PC-9 (cell line): ENCODE data around the gene C7orf57. TPM values are rescaled to one million over a fixed set of nuclear protein-coding genes. Genes with fewer than 3 reads are reported as not detected.

Source experiments
- BruUV-seq: library from RNA; stranded (reverse); fragments of 400-500 nt; replicated peaks from 2 replicates; lab custom pipeline; 2021; lab: Mats Ljungman, UMichigan
- CTCF ChIA-PET: fragments of 300-600 bp; sonication (Branson Sonifier 250); formaldehyde crosslinking; loops from one replicate; lab custom pipeline; 2022; ENCODE audit warnings: antibody characterized with exemption; lab: Charles Lee
- POLR2A ChIA-PET: fragments of 300-600 bp; sonication (Branson Sonifier 250); formaldehyde crosslinking; loops from one replicate; lab custom pipeline; 2022; ENCODE audit warnings: antibody characterized with exemption; ENCODE audit not compliant: unreplicated experiment; lab: Charles Lee
- DNase-seq, 2 experiments: peaks; one replicate each; pipeline versions ENCODE4 v3.0.0 to v3.0.0-alpha.2; 2015 to 2022; ENCODE audit warnings: mixed read lengths in 1 of 2
- H2AFZ ChIP-seq: fragments of 200-600 bp; sonication (generic); 2 replicates; pipeline ENCODE4 v1.8.1; 2017; ENCODE audit warnings: antibody characterized with exemption
- H3F3A ChIP-seq: fragments of 200-600 bp; sonication (generic); 2 replicates; pipeline ENCODE4 v1.8.1; 2017; ENCODE audit warnings: antibody characterized with exemption, mild to moderate bottlenecking, low read depth; ENCODE audit not compliant: insufficient read depth
- H3K27ac ChIP-seq: fragments of 200-600 bp; sonication (generic); 2 replicates; pipeline ENCODE4 v1.6.1; 2016; ENCODE audit warnings: mixed run types
- H3K27me3 ChIP-seq: fragments of 200-600 bp; sonication (generic); 2 replicates; pipeline ENCODE4 v1.6.1; 2016; ENCODE audit warnings: low read depth, mixed run types; ENCODE audit not compliant: insufficient read depth
- H3K36me3 ChIP-seq: fragments of 200-600 bp; sonication (generic); 2 replicates; pipeline ENCODE4 v1.6.1; 2016; ENCODE audit warnings: low read depth, mixed run types
- H3K4me1 ChIP-seq: fragments of 200-600 bp; sonication (generic); replicated peaks from 2 replicates; pipeline ENCODE4 v1.6.1; 2016; ENCODE audit warnings: mixed run types; ENCODE audit not compliant: insufficient read depth
- H3K4me2 ChIP-seq: fragments of 200-600 bp; sonication (generic); 2 replicates; pipeline ENCODE4 v1.6.1; 2017; ENCODE audit warnings: mixed run types
- H3K4me3 ChIP-seq: fragments of 200-600 bp; sonication (generic); 2 replicates; pipeline ENCODE4 v1.6.1; 2016; ENCODE audit warnings: mixed run types
- H3K79me2 ChIP-seq: fragments of 200-600 bp; sonication (generic); 2 replicates; pipeline ENCODE4 v1.6.1; 2017; ENCODE audit warnings: low read depth, mixed run types
- H3K9me2 ChIP-seq: fragments of 200-600 bp; sonication (generic); 2 replicates; pipeline ENCODE4 v1.8.1; 2017; ENCODE audit warnings: mild to moderate bottlenecking; ENCODE audit not compliant: insufficient read depth
- H3K9me3 ChIP-seq: fragments of 200-600 bp; sonication (generic); 2 replicates; pipeline ENCODE4 v1.8.1; 2016; ENCODE audit warnings: low read depth; ENCODE audit not compliant: insufficient read depth
- H4K20me1 ChIP-seq: fragments of 200-600 bp; sonication (generic); 2 replicates; pipeline ENCODE4 v1.8.1; 2017; ENCODE audit not compliant: insufficient read depth
- EZH2 ChIP-seq: fragments of 200-600 bp; sonication (generic); IDR thresholded peaks from 2 replicates; pipeline ENCODE4 v1.8.0; 2017; ENCODE audit warnings: antibody characterized with exemption, low read depth
- intact Hi-C: fragments of 100-400 bp; cut with micrococcal nuclease; formaldehyde crosslinking; loops from one replicate; pipeline ENCODE4 v1.10.0; 2022; ENCODE audit not compliant: unreplicated experiment
- total RNA-seq: library from RNA; stranded (reverse); gene quantifications from 2 replicates; pipeline ENCODE4 v1.2.3, GENCODE V29; 2021
- TF ChIP-seq, protein P1 (sequence below): fragments of 200-600 bp; sonication (generic); conservative IDR thresholded peaks from 2 replicates; pipeline ENCODE4 v1.6.1; 2017; ENCODE audit warnings: mixed run types, antibody characterized with exemption, mild to moderate bottlenecking, moderate library complexity

C7orf57 gene
- total RNA-seq, 1 experiment from 2014 or later = 2.5 TPM

- no TSS peak for BruUV-seq
- intact Hi-C loops = no loop called here
- no peaks in the 10 kb centered on the region for H3F3A ChIP-seq
- H2AFZ ChIP-seq = no peak overlapping the region
- no peaks in the 10 kb centered on the region for H3K27me3 ChIP-seq
- POLR2A ChIA-PET = no interaction called here
- H3K4me2 ChIP-seq = no peak overlapping the region
- H4K20me1 ChIP-seq = no peaks in the 10 kb centered on the region
- H3K79me2 ChIP-seq = no peaks in the 10 kb centered on the region
- H3K9me3 ChIP-seq = peaks cover 12% of the 10 kb centered on the region
- H3K27ac ChIP-seq = no peak overlapping the region
- no peaks in the 10 kb centered on the region for H3K9me2 ChIP-seq
- H3K4me3 ChIP-seq = no peak overlapping the region
- TF ChIP-seq, protein P1, sequence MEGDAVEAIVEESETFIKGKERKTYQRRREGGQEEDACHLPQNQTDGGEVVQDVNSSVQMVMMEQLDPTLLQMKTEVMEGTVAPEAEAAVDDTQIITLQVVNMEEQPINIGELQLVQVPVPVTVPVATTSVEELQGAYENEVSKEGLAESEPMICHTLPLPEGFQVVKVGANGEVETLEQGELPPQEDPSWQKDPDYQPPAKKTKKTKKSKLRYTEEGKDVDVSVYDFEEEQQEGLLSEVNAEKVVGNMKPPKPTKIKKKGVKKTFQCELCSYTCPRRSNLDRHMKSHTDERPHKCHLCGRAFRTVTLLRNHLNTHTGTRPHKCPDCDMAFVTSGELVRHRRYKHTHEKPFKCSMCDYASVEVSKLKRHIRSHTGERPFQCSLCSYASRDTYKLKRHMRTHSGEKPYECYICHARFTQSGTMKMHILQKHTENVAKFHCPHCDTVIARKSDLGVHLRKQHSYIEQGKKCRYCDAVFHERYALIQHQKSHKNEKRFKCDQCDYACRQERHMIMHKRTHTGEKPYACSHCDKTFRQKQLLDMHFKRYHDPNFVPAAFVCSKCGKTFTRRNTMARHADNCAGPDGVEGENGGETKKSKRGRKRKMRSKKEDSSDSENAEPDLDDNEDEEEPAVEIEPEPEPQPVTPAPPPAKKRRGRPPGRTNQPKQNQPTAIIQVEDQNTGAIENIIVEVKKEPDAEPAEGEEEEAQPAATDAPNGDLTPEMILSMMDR = no peak
- no peak for TF ChIP-seq EZH2
- CTCF ChIA-PET = interaction anchor here (0.6 kb wide), 1 partner anchor 78 kb away, joined by 11 read pairs; no protein-coding TSS in a partner anchor
- H3K4me1 ChIP-seq = no peaks in the 10 kb centered on the region
- DNase-seq = no peak
- H3K36me3 ChIP-seq = no peaks in the 10 kb centered on the region
Measured at GRCh38 chr7:48058990-48059389, 23.6 kb downstream of the C7orf57 start.

DNA sequence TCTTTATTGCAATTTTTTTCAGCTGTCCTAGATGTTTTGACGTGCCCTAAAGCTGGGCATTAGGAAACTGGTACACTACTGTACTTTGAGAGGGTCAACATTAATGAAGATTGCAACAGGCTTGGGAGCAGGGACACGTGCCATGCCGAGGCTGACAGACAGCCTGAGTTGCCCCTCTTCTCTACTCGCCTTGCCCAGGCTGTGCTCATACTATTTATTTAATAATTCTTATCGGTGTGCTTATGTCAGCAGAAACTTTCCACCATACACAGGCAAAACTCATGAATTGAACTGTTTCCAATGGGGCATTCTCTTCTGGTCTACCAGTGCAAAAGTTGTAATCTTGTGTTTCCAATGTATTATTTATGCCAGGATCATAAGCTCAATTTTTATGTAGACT is 24.4 kb downstream of the C7orf57 start:
- Histone ChIP-seq H2AFZ (no peak overlapping the region), H3K79me2 (no peaks in the 10 kb centered on the region), H4K20me1 (no peaks in the 10 kb centered on the region), H3K4me3 (no peak overlapping the region), H3K27me3 (no peaks in the 10 kb centered on the region), H3K36me3 (no peaks in the 10 kb centered on the region), H3K9me3 (peaks cover 18% of the 10 kb centered on the region), H3K4me1 (no peaks in the 10 kb centered on the region), H3K4me2 (no peak overlapping the region), H3F3A (no peaks in the 10 kb centered on the region), H3K27ac (no peak overlapping the region), H3K9me2 (no peaks in the 10 kb centered on the region)
- DNase-seq = no peak
- intact Hi-C loops = no loop called here
- no peak for TF ChIP-seq EZH2
- TF ChIP-seq, protein P1 = no peak
- BruUV-seq = no TSS peak
- CTCF ChIA-PET = interaction anchor here (0.6 kb wide), 1 partner anchor 79 kb away, joined by 11 read pairs; no protein-coding TSS in a partner anchor
- POLR2A ChIA-PET = no interaction called here

DNA sequence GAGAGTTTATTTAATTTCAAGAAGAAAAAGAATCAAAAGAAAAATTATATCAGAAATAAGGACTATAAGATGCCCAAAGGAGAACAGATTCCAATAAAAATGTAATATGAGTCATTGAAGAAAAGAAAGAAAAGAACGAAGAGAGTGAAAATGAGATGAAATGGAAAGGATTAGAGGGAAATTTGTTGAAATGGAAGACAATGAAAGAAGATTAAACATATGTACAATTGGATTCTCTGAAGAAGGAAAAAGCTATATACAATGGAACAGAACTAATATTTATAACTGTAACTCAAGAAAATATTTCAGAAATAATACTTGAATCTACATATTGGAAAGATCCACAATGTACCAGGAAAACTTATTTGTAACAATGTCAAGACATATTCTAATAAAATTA is 28.6 kb downstream of the C7orf57 start:
- ChIA-PET POLR2A (no interaction called here), CTCF (no interaction called here)
- peaks cover 10% of the 10 kb centered on the region for H3K4me1 ChIP-seq
- no peak overlapping the region for H3K4me2 ChIP-seq
- H3F3A ChIP-seq = no peaks in the 10 kb centered on the region
- no peak overlapping the region for H3K27ac ChIP-seq
- H2AFZ ChIP-seq = no peak overlapping the region
- H3K4me3 ChIP-seq = no peak overlapping the region
- peaks cover 10% of the 10 kb centered on the region for H3K9me3 ChIP-seq
- no peaks in the 10 kb centered on the region for H3K27me3 ChIP-seq
- H3K9me2 ChIP-seq = no peaks in the 10 kb centered on the region
- intact Hi-C loops = no loop called here
- no peaks in the 10 kb centered on the region for H3K79me2 ChIP-seq
- BruUV-seq = no TSS peak
- no peaks in the 10 kb centered on the region for H3K36me3 ChIP-seq
- no peak for DNase-seq
- TF ChIP-seq, protein P1 = no peak
- no peak for TF ChIP-seq EZH2
- no peaks in the 10 kb centered on the region for H4K20me1 ChIP-seq
